ENCODE data around the gene FHIT. TPM values are rescaled to one million over a fixed set of nuclear protein-coding genes. Genes with fewer than 3 reads are reported as not detected.

Gene FHIT
- polyA plus RNA-seq, 3 donors: 3.1 to 3.9 (median 3.3) TPM

- WGBS, 3 donors: 72 to 87% (median 84%) methylated on average over 2 of the region's 2 CpGs
- H3K27ac ChIP-seq (ENCODE audit: low read depth, low read length): no peak overlapping the region
Measured at GRCh38 chr3:60017631-60018030, 1233.6 kb downstream of the FHIT start.

GRCh38 chr3:60015032-60015705 is 1236.1 kb downstream of the FHIT start:
- 84 to 89% (median 87%) methylated on average over 6 of the region's 6 CpGs for WGBS, 3 donors
- H3K27ac ChIP-seq (ENCODE audit: low read depth, low read length): no peak overlapping the region

- no peak overlapping the region for H3K27ac ChIP-seq (ENCODE audit: low read depth, low read length)
- WGBS, 3 donors: 66 to 94% (median 79%) methylated on average over 1 of the region's 1 CpG
Measured at GRCh38 chr3:60013241-60013640, 1238.0 kb downstream of the FHIT start.

- 55 to 83% (median 56%) methylated on average over 9 of the region's 9 CpGs for WGBS, 3 donors
- no peak overlapping the region for H3K27ac ChIP-seq (ENCODE audit: low read depth, low read length)
Measured at GRCh38 chr3:60011218-60011617, 1240.0 kb downstream of the FHIT start.

GRCh38 chr3:60010781-60011180 is 1240.5 kb downstream of the FHIT start:
- no peak overlapping the region for H3K27ac ChIP-seq (ENCODE audit: low read depth, low read length)
- WGBS, 3 donors: 28 to 72% (median 30%) methylated on average over 4 of the region's 4 CpGs

GRCh38 chr3:60009931-60010478 is 1241.2 kb downstream of the FHIT start:
- no peak overlapping the region for H3K27ac ChIP-seq (ENCODE audit: low read depth, low read length)
- 87 to 95% (median 95%) methylated on average over 3 of the region's 3 CpGs for WGBS, 3 donors

GRCh38 chr3:60001369-60001768 is 1249.9 kb downstream of the FHIT start:
- WGBS, 3 donors: 93 to 94% (median 93%) methylated on average over 6 of the region's 6 CpGs
- H3K27ac ChIP-seq (ENCODE audit: low read depth, low read length): no peak overlapping the region

- no peak overlapping the region for H3K27ac ChIP-seq (ENCODE audit: low read depth, low read length)
- 95 to 97% (median 96%) methylated on average over 6 of the region's 6 CpGs for WGBS, 3 donors
Measured at GRCh38 chr3:60000311-60001105, 1250.7 kb downstream of the FHIT start.

GRCh38 chr3:59998058-59998457 is 1253.2 kb downstream of the FHIT start:
- WGBS, 3 donors: 65 to 76% (median 75%) methylated on average over 6 of the region's 6 CpGs
- H3K27ac ChIP-seq (ENCODE audit: low read depth, low read length): no peak overlapping the region

GRCh38 chr3:59997583-59997982 is 1253.7 kb downstream of the FHIT start:
- 86 to 93% (median 89%) methylated on average over 1 of the region's 1 CpG for WGBS, 3 donors
- H3K27ac ChIP-seq (ENCODE audit: low read depth, low read length): no peak overlapping the region

GRCh38 chr3:59996056-59996455 is 1255.2 kb downstream of the FHIT start:
- 77 to 92% (median 78%) methylated on average over 2 of the region's 2 CpGs for WGBS, 3 donors
- H3K27ac ChIP-seq (ENCODE audit: low read depth, low read length): no peak overlapping the region

- H3K27ac ChIP-seq (ENCODE audit: low read depth, low read length): no peak overlapping the region
- 89 to 90% (median 90%) methylated on average over 4 of the region's 4 CpGs for WGBS, 3 donors
Measured at GRCh38 chr3:59995563-59995962, 1255.7 kb downstream of the FHIT start.

- H3K27ac ChIP-seq (ENCODE audit: low read depth, low read length): no peak overlapping the region
- WGBS, 3 donors: 79 to 90% (median 90%) methylated on average over 6 of the region's 6 CpGs
Measured at GRCh38 chr3:59994732-59995304, 1256.4 kb downstream of the FHIT start.

GRCh38 chr3:59992578-59992977 is 1258.7 kb downstream of the FHIT start:
- H3K27ac ChIP-seq (ENCODE audit: low read depth, low read length): no peak overlapping the region
- 81 to 95% (median 86%) methylated on average over 4 of the region's 4 CpGs for WGBS, 3 donors

- WGBS, 3 donors: 90 to 96% (median 94%) methylated on average over 2 of the region's 2 CpGs
Measured at GRCh38 chr3:59990915-59991314, 1260.3 kb downstream of the FHIT start.

GRCh38 chr3:59982510-59982909 is 1268.7 kb downstream of the FHIT start:
- 80 to 98% (median 92%) methylated on average over 3 of the region's 3 CpGs for WGBS, 3 donors
- no peak overlapping the region for H3K27ac ChIP-seq (ENCODE audit: low read depth, low read length)

More at GRCh38 chr3:59990915-59991314, 1260.3 kb downstream of the FHIT start:
- H3K27ac ChIP-seq (ENCODE audit: low read depth, low read length): no peak overlapping the region

GRCh38 chr3:59981377-59981776 is 1269.9 kb downstream of the FHIT start:
- 64 to 75% (median 72%) methylated on average over 6 of the region's 6 CpGs for WGBS, 3 donors
- H3K27ac ChIP-seq (ENCODE audit: low read depth, low read length): no peak overlapping the region

GRCh38 chr3:59980576-59980975 is 1270.7 kb downstream of the FHIT start:
- no peak overlapping the region for H3K27ac ChIP-seq (ENCODE audit: low read depth, low read length)
- WGBS, 3 donors: 17 to 44% (median 35%) methylated on average over 2 of the region's 2 CpGs

GRCh38 chr3:59979542-59979941 is 1271.7 kb downstream of the FHIT start:
- WGBS, 3 donors: 92 to 94% (median 92%) methylated on average over 6 of the region's 6 CpGs
- no peak overlapping the region for H3K27ac ChIP-seq (ENCODE audit: low read depth, low read length)
